Ovary (tissue), 9 donors: ENCODE results near the gene AKAP6. TPM values are rescaled to one million over a fixed set of nuclear protein-coding genes. Genes with fewer than 3 reads are reported as not detected.

Experiments
- DNase-seq, 5 donors: peaks; one replicate each; pipeline ENCODE4 v3.0.0-alpha.2; 2019 to 2020
- H3K27ac ChIP-seq, 2 donors: fragments of 200-600 bp; one replicate each; pipeline versions ENCODE4 v1.5.1 to v1.8.0; 2019 to 2022
- H3K27me3 ChIP-seq: fragments of 200-600 bp; one replicate; pipeline ENCODE4 v1.8.0; 2022
- H3K36me3 ChIP-seq: fragments of 200-600 bp; sonication (generic); one replicate; pipeline ENCODE4 v1.5.1; 2019
- H3K4me1 ChIP-seq: one replicate; pipeline ENCODE4 v1.8.1; 2013; ENCODE audit warnings: mild to moderate bottlenecking, moderate library complexity; ENCODE audit not compliant: insufficient read depth
- H3K4me3 ChIP-seq: fragments of 200-600 bp; sonication (generic); one replicate; pipeline ENCODE4 v1.5.1; 2017
- H3K9me3 ChIP-seq, 2 donors: fragments of 200-600 bp in 1 of 2; sonication (generic) in 1 of 2; one replicate each; pipeline versions ENCODE4 v1.5.1 to v1.8.1; 2013 to 2019; ENCODE audit warnings: mild to moderate bottlenecking in 1 of 2, moderate library complexity in 1 of 2
- EP300 ChIP-seq: sonication (generic); formaldehyde crosslinking; IDR thresholded peaks from one replicate; pipeline ENCODE4 v1.6.1; 2017; ENCODE audit warnings: antibody characterized with exemption
- POLR2A ChIP-seq: fragments of 450-650 bp; IDR thresholded peaks from one replicate; pipeline ENCODE4 v1.6.1; 2017; ENCODE audit warnings: antibody characterized with exemption, mild to moderate bottlenecking, moderate library complexity
- WGBS, 3 donors: extraction: QIAGEN DNeasy Blood & Tissue Kit in 1 of 3; methylation state at CpG; one replicate each; pipeline versions ENCODE4 v1.1.5 to v1.1.7; 2013 to 2017; 5-methylcytosine and 5-hydroxymethylcytosine counted together
- intact Hi-C, 4 donors: fragments of 100-400 bp; cut with DNase I; formaldehyde crosslinking; loops; one replicate each; pipeline versions ENCODE4 v1.11.0 to v1.15.1; 2022 to 2023
- polyA plus RNA-seq, 2 donors: library from polyadenylated mRNA; stranded (reverse); fragments of 200-250 nt in 1 of 2; fragments of 350-450 nt in 1 of 2; fragmentation: Illumina TruSeq in 1 of 2; extraction: RNeasy Lipid Tissue Mini Kit (QIAGEN cat#74804) in 1 of 2; gene quantifications; one replicate each; pipeline ENCODE4 v1.2.3, GENCODE V29; 2013 to 2014
- total RNA-seq, 7 donors: library from RNA; depleted of rRNA in 2 of 7; stranded (reverse); fragments of >200 nt in 2 of 7; fragmentation: NEBNext Ultra II Directional in 3 of 7; extraction: Animal tissue kit (Norgen Biotek cat#: 25700) in 3 of 7; gene quantifications; one replicate each; pipeline versions ENCODE4 v1.1.0 to v1.2.4, GENCODE V29; 2016 to 2023
- TF ChIP-seq, protein P1 (sequence below), 3 donors: fragments of 450-650 bp in 2 of 3; fragments of 200-600 bp in 1 of 3; IDR thresholded peaks; one replicate each; pipeline versions ENCODE4 v1.5.1 to v1.8.0; 2016 to 2022; ENCODE audit warnings: antibody characterized with exemption in 3 of 3, mild to moderate bottlenecking in 1 of 3
- donor health status: DM: no; HTN: no; CAD: no; lungs with moderate emphysema.
- donor health status: DM: no; HTN: no; CAD: no.
- donor health status: Bipolar disorder and iron deficiency.
- donor health status: DM: yes; HTN: yes; CAD: no.
- donor health status: DM: no; HTN: no; CAD: no.
- donor health status: DM: yes; HTN: yes; CAD: no.

AKAP6 gene
- total and polyA plus RNA-seq, 9 donors: 2.3 to 13.1 (median 6.9) TPM

DNA sequence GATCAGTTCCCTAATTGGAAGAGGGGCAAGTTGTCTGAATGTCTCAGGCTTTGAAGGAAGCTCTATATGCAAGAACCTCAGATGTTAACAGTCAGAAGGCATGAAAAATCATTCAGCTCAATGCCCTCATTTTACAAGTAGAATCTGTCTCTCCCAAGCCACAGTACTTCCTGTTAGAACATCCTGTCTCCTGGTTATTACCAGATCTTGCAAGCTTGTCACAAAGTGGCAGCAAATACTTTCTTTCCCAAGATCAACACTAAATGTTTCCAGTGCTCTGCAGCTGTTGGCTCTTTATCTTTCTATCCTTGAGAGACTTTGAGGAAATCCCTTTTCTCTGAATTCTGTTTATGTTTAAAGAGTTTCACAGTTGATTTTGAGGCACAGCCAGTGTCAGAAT is 235.5 kb downstream of the AKAP6 start:
- TF ChIP-seq EP300 (no peak), POLR2A (no peak)
- TF ChIP-seq, protein P1, sequence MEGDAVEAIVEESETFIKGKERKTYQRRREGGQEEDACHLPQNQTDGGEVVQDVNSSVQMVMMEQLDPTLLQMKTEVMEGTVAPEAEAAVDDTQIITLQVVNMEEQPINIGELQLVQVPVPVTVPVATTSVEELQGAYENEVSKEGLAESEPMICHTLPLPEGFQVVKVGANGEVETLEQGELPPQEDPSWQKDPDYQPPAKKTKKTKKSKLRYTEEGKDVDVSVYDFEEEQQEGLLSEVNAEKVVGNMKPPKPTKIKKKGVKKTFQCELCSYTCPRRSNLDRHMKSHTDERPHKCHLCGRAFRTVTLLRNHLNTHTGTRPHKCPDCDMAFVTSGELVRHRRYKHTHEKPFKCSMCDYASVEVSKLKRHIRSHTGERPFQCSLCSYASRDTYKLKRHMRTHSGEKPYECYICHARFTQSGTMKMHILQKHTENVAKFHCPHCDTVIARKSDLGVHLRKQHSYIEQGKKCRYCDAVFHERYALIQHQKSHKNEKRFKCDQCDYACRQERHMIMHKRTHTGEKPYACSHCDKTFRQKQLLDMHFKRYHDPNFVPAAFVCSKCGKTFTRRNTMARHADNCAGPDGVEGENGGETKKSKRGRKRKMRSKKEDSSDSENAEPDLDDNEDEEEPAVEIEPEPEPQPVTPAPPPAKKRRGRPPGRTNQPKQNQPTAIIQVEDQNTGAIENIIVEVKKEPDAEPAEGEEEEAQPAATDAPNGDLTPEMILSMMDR (IDR thresholded peaks at IDR 0.05): no peak
- H3K36me3 ChIP-seq: no peaks in the 10 kb centered on the region
- no peaks in the 10 kb centered on the region for H3K27me3 ChIP-seq
- H3K4me3 ChIP-seq: no peak overlapping the region
- no peak for DNase-seq
- no peak overlapping the region for H3K27ac ChIP-seq
- H3K9me3 ChIP-seq: no peaks in the 10 kb centered on the region
- intact Hi-C loops: no loop called here
- H3K4me1 ChIP-seq: no peaks in the 10 kb centered on the region

GRCh38 chr14:32565256-32565655 is 236.2 kb downstream of the AKAP6 start:
- H3K36me3 ChIP-seq: no peaks in the 10 kb centered on the region
- intact Hi-C loops: no loop called here
- H3K4me3 ChIP-seq: no peak overlapping the region
- no peak for TF ChIP-seq EP300
- TF ChIP-seq, protein P1 (IDR thresholded peaks at IDR 0.05): no peak
- no peak for TF ChIP-seq POLR2A
- no peak overlapping the region for H3K27ac ChIP-seq
- no peak for DNase-seq
- no peaks in the 10 kb centered on the region for H3K27me3 ChIP-seq
- no peaks in the 10 kb centered on the region for H3K4me1 ChIP-seq
- no peaks in the 10 kb centered on the region for H3K9me3 ChIP-seq

DNA sequence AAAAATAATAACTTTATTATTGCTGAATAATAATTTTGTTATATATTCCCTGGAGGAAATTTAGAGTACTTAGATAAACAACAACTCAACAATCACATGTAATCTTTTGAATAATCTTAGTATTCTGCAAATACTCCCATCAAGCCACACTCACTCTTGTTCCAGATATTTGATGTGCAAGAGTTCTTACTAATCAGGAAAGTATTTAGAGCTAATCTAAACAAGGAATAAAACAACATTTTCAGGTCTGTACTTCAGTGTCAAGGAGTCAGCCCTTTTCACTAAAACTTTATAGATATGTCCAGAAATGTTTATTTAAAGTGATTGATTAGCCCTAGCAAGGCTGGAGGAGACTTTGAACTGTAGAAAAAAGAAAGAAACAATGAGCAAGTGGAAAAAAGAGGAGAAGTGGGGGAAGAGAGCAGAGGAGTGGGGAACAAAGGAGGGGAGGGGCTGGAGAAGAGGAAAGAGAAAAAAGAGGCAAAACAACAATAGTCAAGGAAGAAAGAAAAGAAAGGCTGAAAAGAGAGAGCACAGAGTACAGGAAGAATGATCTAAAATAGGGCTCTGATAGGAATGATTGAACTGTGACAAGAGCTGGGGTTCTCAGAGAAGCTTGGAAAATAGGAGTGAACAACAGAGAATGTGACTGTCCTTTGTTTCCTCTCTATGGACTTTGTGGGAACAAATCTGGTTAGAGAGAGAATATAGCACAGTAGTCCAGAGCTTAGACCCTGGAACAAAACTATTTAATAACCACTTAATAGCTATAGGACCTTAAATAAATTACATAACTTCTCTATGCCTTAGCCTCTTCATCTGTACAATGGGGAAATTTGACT is 238.7 kb downstream of the AKAP6 start:
- Histone ChIP-seq H3K27ac (no peak overlapping the region), H3K4me1 (no peaks in the 10 kb centered on the region), H3K9me3 (no peaks in the 10 kb centered on the region), H3K4me3 (no peak overlapping the region), H3K27me3 (no peaks in the 10 kb centered on the region), H3K36me3 (no peaks in the 10 kb centered on the region)
- DNase-seq: no peak
- intact Hi-C loops: no loop called here
- TF ChIP-seq, protein P1 (IDR thresholded peaks at IDR 0.05): no peak
- TF ChIP-seq POLR2A (no peak), EP300 (no peak)

GRCh38 chr14:32571551-32571950 is 242.5 kb downstream of the AKAP6 start:
- H3K36me3 ChIP-seq: no peaks in the 10 kb centered on the region
- no peaks in the 10 kb centered on the region for H3K4me1 ChIP-seq
- TF ChIP-seq EP300 (no peak), POLR2A (no peak)
- TF ChIP-seq, protein P1 (IDR thresholded peaks at IDR 0.05): no peak
- no peaks in the 10 kb centered on the region for H3K9me3 ChIP-seq
- no peak overlapping the region for H3K4me3 ChIP-seq
- DNase-seq: no peak
- 83 to 88% (median 87%) methylated on average over 2 of the region's 2 CpGs for WGBS, 3 donors
- intact Hi-C loops: loop anchor here in 3 of 4 donors (5.0 to 10.0 kb wide), 2 partner anchors 1221 to 1223 kb away; no protein-coding TSS in a partner anchor
- no peaks in the 10 kb centered on the region for H3K27me3 ChIP-seq
- no peak overlapping the region for H3K27ac ChIP-seq
